GM13977 (cell line): ENCODE results near the gene TNNT3.
A peak's percentile ranks its signal among the peaks of the same experiment; 100 is the strongest.

Source experiments
- DNase-seq: peaks from one replicate; pipeline ENCODE4 v3.0.0; 2012; ENCODE audit warnings: low spot score
- in situ Hi-C: fragments of 300-500 bp; cut with MboI; formaldehyde crosslinking; loops from one replicate; pipeline ENCODE4 v1.12.0; 2022; ENCODE audit warnings: low sequenced_read_pairs, low pct_unique_long_range_greater_than_20kb, mixed read lengths, inconsistent platforms; ENCODE audit not compliant: unreplicated experiment
- TF ChIP-seq, protein P1 (sequence below): IDR thresholded peaks from 2 replicates; pipeline ENCODE4 v1.5.1; 2012; ENCODE audit warnings: mild to moderate bottlenecking, control low read depth; ENCODE audit not compliant: insufficient read depth; ENCODE audit errors: extremely low read depth, missing control alignments

TNNT3 gene

DNA sequence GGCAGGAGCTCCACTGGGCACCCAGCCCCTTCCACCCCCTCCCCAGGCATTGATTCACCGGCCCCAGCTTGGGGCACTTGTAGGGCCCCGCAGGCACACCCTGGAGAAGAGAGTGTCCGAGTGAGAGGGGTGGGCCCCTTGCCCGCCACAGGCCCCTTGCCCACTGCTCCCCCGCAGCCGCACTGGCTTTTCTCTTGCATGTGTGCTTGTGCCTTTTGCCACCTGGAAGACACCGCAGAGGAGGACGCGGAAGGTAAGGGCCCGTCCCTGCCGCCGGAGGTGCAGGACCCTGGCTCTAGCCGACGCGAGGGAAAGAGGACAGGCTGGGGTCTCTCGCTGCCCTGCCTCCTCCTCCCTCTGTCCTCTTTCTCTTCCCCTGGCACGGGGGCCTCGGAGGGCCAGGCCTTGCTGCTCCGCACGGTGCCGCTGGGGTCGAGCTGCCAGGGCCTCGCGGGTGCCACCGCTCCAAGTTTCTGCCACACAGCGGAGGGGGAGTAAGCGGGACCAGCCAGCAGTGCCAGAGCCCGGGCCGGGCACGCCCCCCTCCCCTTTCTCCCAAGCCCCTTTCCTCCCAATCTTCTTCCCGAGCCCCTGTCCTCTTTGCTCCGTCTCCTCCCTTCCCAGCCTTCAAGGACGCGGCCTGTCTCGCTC, 9.5 kb downstream of the TNNT3 start:
- peak; percentile 23 for DNase-seq
- in situ Hi-C loops: no loop called here
- TF ChIP-seq, protein P1, sequence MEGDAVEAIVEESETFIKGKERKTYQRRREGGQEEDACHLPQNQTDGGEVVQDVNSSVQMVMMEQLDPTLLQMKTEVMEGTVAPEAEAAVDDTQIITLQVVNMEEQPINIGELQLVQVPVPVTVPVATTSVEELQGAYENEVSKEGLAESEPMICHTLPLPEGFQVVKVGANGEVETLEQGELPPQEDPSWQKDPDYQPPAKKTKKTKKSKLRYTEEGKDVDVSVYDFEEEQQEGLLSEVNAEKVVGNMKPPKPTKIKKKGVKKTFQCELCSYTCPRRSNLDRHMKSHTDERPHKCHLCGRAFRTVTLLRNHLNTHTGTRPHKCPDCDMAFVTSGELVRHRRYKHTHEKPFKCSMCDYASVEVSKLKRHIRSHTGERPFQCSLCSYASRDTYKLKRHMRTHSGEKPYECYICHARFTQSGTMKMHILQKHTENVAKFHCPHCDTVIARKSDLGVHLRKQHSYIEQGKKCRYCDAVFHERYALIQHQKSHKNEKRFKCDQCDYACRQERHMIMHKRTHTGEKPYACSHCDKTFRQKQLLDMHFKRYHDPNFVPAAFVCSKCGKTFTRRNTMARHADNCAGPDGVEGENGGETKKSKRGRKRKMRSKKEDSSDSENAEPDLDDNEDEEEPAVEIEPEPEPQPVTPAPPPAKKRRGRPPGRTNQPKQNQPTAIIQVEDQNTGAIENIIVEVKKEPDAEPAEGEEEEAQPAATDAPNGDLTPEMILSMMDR: no peak

GRCh38 chr11:1929621-1930461, 10.3 kb downstream of the TNNT3 start:
- peak; percentile 19 for DNase-seq
- in situ Hi-C loops: no loop called here
- TF ChIP-seq, protein P1: no peak

DNA sequence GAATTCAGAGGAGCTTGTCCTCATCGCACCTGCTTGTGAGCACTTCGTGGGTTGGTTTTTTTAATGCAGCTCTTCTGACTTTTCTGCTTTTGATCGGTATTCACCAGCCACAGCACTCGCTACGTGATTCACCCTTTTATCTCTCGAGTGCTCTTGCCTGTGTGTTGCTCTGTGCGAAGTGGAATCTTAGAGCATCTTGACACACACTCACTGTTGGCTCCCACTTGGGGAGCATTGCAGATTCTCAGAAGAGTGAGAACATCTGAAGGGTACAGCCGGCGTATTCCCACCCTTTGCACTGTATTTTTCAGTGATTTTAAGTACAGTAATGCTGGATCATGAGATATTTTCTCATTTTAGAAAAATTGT, 10.9 kb downstream of the TNNT3 start:
- TF ChIP-seq, protein P1: no peak
- peak; percentile 25 for DNase-seq
- in situ Hi-C loops: no loop called here

- TF ChIP-seq, protein P1: no peak
- DNase-seq: peak; percentile 21
- in situ Hi-C loops: no loop called here
Measured at GRCh38 chr11:1931341-1932104, 12.0 kb downstream of the TNNT3 start.

GRCh38 chr11:1932105-1932480, 12.6 kb downstream of the TNNT3 start:
- peak; percentile 20 for DNase-seq
- TF ChIP-seq, protein P1: no peak
- in situ Hi-C loops: no loop called here

DNA sequence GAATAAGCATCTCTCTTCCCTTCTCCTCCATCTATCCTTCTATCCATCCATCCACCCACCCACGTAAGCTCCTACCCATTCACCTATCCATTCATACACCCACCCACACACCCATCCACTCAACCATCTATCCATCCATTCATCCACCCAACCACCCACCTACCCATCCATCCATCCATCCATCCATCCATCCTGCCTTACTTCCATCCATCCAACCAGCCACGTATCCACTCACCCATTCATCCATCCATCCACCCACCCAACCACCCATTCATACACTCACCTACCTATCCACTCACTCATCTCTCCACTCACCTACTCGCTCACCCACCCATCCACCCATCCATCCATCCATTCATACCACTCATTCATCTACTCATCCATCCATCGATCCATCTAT, 13.2 kb downstream of the TNNT3 start:
- in situ Hi-C loops: no loop called here
- DNase-seq: no peak
- TF ChIP-seq, protein P1: no peak
